ENCODE data around the gene WDR74.
"Not testable (repeated sequence)": the region's sequence is repeated elsewhere in the genome, so short reads cannot be mapped to it uniquely, and the experiment has no call there.

GRCh38 chr11:62828130-62828529 lies 11.3 kb downstream of the WDR74 start:
- TF ChIP-seq POLR2A, CTCF (IDR thresholded peaks at IDR 0.05): not testable (repeated sequence)
